Measurements from ENCODE around the gene GJA3. TPM values are rescaled to one million over a fixed set of nuclear protein-coding genes. Genes with fewer than 3 reads are reported as not detected.

GJA3 gene
- total RNA-seq, 1 experiment from 2014 or later = 0.92 TPM

GRCh38 chr13:20175406-20175794 is 14.5 kb upstream of the GJA3 start:
- Mint-ChIP-seq H3K9me3 (no peaks in the 10 kb centered on the region; a peak in 1 of 5 replicates), H3K36me3 (ENCODE audit: insufficient read depth in 1 of 3, low read depth in 3 of 3) (no peaks in the 10 kb centered on the region), H3K4me1 (peaks cover 6 to 9% of the 10 kb centered on the region in 2 experiments), H3K27ac (no peak overlapping the region), H3K27me3 (ENCODE audit: low read depth) (peaks cover 19% of the 10 kb centered on the region), H3K4me3 (no peak overlapping the region)
- Histone ChIP-seq H3K4me1 (ENCODE audit: insufficient read depth, low read length) (no peaks in the 10 kb centered on the region), H2BK15ac (ENCODE audit: low read depth, low read length) (no peak overlapping the region), H3K4me2 (ENCODE audit: insufficient read depth, insufficient read length, low read length) (no peak overlapping the region), H2AK5ac (ENCODE audit: insufficient read length, low read length) (no peak overlapping the region), H2AFZ (ENCODE audit: low read length) (no peak overlapping the region), H2BK5ac (ENCODE audit: insufficient read length, low read length) (no peak overlapping the region), H3K9me3 (ENCODE audit: control insufficient read depth, low read depth, low read length) (no peaks in the 10 kb centered on the region), H4K5ac (ENCODE audit: insufficient read length, low read depth, low read length) (no peak overlapping the region), H4K8ac (replicated peaks; ENCODE audit: insufficient read length, low read depth, low read length) (no peak overlapping the region), H3K56ac (ENCODE audit: insufficient read length, low read depth, low read length) (no peak overlapping the region), H3K27me3 (ENCODE audit: insufficient read depth, low read length) (no peaks in the 10 kb centered on the region), H3K23ac (ENCODE audit: insufficient read length, low read depth, low read length) (no peak overlapping the region), H3K14ac (ENCODE audit: insufficient read depth, low read length) (no peak overlapping the region), H3K27ac (ENCODE audit: insufficient read length, low read depth, low read length) (no peak overlapping the region), H4K91ac (ENCODE audit: insufficient read length, low read depth, low read length) (no peak overlapping the region), H3K9ac (ENCODE audit: extremely low read depth, insufficient read length, low read length) (no peak overlapping the region), H3K4ac (ENCODE audit: low read depth, low read length) (no peak overlapping the region), H3K18ac (ENCODE audit: insufficient read length, low read depth, low read length) (no peak overlapping the region), H3K23me2 (ENCODE audit: insufficient read length, low read depth, low read length, poor library complexity, severe bottlenecking) (no peaks in the 10 kb centered on the region), H4K20me1 (ENCODE audit: control insufficient read depth, insufficient read depth, insufficient read length) (no peaks in the 10 kb centered on the region), H3K79me2 (ENCODE audit: insufficient read depth, low read length) (no peaks in the 10 kb centered on the region), H2BK120ac (ENCODE audit: low read depth, low read length, poor library complexity, severe bottlenecking) (no peak overlapping the region), H2BK20ac (ENCODE audit: low read depth, low read length, poor library complexity, severe bottlenecking) (no peak overlapping the region), H3K79me1 (ENCODE audit: insufficient read depth, low read depth, low read length, poor library complexity, severe bottlenecking) (no peaks in the 10 kb centered on the region), H2BK12ac (ENCODE audit: insufficient read length, low read depth, low read length) (no peak overlapping the region), H3T11ph (ENCODE audit: low read length) (no peak overlapping the region)
- DNase-seq = no peak
- no peak for TF ChIP-seq CTCF (conservative IDR thresholded peaks at IDR 0.05)
- WGBS (ENCODE audit: extremely low coverage, insufficient read length, low lambda C conversion rate) = no CpG with 5 or more reads among the region's 3 CpGs
